HCT116 (cell line): ENCODE measurements around the gene SELENBP1.

Source experiments
- CBX3 ChIP-seq: IDR thresholded peaks from 2 replicates; pipeline ENCODE4 v1.6.1; 2012; ENCODE audit warnings: low read depth
- CEBPB ChIP-seq: IDR thresholded peaks from 2 replicates; pipeline ENCODE4 v1.6.1; 2012; ENCODE audit warnings: low read depth

GRCh38 chr1:151326619-151327222, 45.8 kb downstream of the SELENBP1 start:
- TF ChIP-seq CBX3 = no peak
- no peak for TF ChIP-seq CEBPB
